ENCODE results near the gene ANXA8.
A peak's percentile ranks its signal among the peaks of the same experiment; 100 is the strongest.
"Not testable (repeated sequence)": the region's sequence is repeated elsewhere in the genome, so short reads cannot be mapped to it uniquely, and the experiment has no call there.

Gene ANXA8

GRCh38 chr10:47462577-47463358 is 21.1 kb downstream of the ANXA8 start:
- not testable (repeated sequence) for DNase-seq (ENCODE audit: low spot score)

- peak; percentile 70 for DNase-seq (ENCODE audit: low spot score)
Observed at GRCh38 chr10:47461261-47461687, 22.6 kb downstream of the ANXA8 start.

GRCh38 chr10:47458466-47459154 is 25.3 kb downstream of the ANXA8 start:
- DNase-seq (ENCODE audit: low spot score) = no peak

GRCh38 chr10:47457826-47458225 is 26.1 kb downstream of the ANXA8 start:
- no peak for DNase-seq (ENCODE audit: low spot score)

- no peak for DNase-seq (ENCODE audit: low spot score)
Observed at GRCh38 chr10:47457528-47457820, 26.4 kb downstream of the ANXA8 start.

- DNase-seq (ENCODE audit: low spot score) = no peak
Observed at GRCh38 chr10:47456794-47457527, 27.0 kb downstream of the ANXA8 start.

GRCh38 chr10:47456079-47456785 is 27.7 kb downstream of the ANXA8 start:
- DNase-seq (ENCODE audit: low spot score) = no peak

- DNase-seq (ENCODE audit: low spot score) = not testable (repeated sequence)
Observed at GRCh38 chr10:47455350-47456078, 28.4 kb downstream of the ANXA8 start.

- DNase-seq (ENCODE audit: low spot score) = no peak
Observed at GRCh38 chr10:47454780-47455058, 29.2 kb downstream of the ANXA8 start.

GRCh38 chr10:47454008-47454779 is 29.7 kb downstream of the ANXA8 start:
- peak; percentile 53 for DNase-seq (ENCODE audit: low spot score)

GRCh38 chr10:47453141-47454007 is 30.5 kb downstream of the ANXA8 start:
- DNase-seq (ENCODE audit: low spot score) = no peak

GRCh38 chr10:47452495-47453140 is 31.3 kb downstream of the ANXA8 start:
- peak; percentile 64 for DNase-seq (ENCODE audit: low spot score)

- DNase-seq (ENCODE audit: low spot score) = peak; percentile 52
Observed at GRCh38 chr10:47451998-47452494, 31.9 kb downstream of the ANXA8 start.

GRCh38 chr10:47451273-47451997 is 32.5 kb downstream of the ANXA8 start:
- DNase-seq (ENCODE audit: low spot score) = no peak

- DNase-seq (ENCODE audit: low spot score) = no peak
Observed at GRCh38 chr10:47450442-47450841, 33.5 kb downstream of the ANXA8 start.

- no peak for DNase-seq (ENCODE audit: low spot score)
Observed at GRCh38 chr10:47449979-47450378, 33.9 kb downstream of the ANXA8 start.

- no peak for DNase-seq (ENCODE audit: low spot score)
Observed at GRCh38 chr10:47449102-47449978, 34.6 kb downstream of the ANXA8 start.

GRCh38 chr10:47447705-47448104 is 36.2 kb downstream of the ANXA8 start:
- peak; percentile 53 for DNase-seq (ENCODE audit: low spot score)
